Choroid plexus epithelial cell (primary cell): ENCODE data around the gene GTPBP1.

Experiments
- DNase-seq: peaks from one replicate; pipeline ENCODE4 v3.0.0-alpha.2; 2010; ENCODE audit warnings: low read depth
- H3K4me3 ChIP-seq: 2 replicates; pipeline ENCODE4 v1.5.1; 2011; ENCODE audit warnings: low read depth, mild to moderate bottlenecking, control low read depth, low read length, moderate library complexity
- CTCF ChIP-seq: conservative IDR thresholded peaks from 2 replicates; pipeline ENCODE4 v1.5.1; 2011; ENCODE audit warnings: low read depth, mild to moderate bottlenecking, control low read depth, inconsistent platforms, low read length, moderate library complexity

Gene GTPBP1

GRCh38 chr22:38709306-38709705 is 3.6 kb downstream of the GTPBP1 start:
- H3K4me3 ChIP-seq = no peak overlapping the region
- no peak for DNase-seq
- TF ChIP-seq CTCF = no peak

DNA sequence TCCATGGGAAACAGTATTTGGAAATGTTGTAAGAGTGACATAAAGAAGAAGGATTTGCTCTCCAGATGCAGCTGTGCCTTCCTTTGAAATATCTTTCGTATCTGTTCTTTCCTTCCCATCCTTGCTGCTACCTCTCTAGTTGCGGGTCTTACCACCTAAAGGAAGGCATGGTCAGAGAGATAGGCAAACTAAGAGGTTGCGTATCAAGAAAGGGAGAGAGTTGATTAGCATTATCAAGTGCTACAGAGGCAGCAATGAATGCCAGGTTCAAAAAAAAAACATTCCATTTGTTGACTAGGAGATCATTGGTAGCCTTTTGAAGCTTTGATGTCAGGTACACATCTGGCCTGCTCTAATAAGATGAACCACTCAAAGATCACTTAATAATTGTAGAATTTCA is 4.6 kb downstream of the GTPBP1 start:
- no peak for DNase-seq
- no peak for TF ChIP-seq CTCF
- no peak overlapping the region for H3K4me3 ChIP-seq

- H3K4me3 ChIP-seq = no peak overlapping the region
- TF ChIP-seq CTCF = no peak
- no peak for DNase-seq
These were observed 5.1 kb downstream of the GTPBP1 start for GRCh38 chr22:38710866-38711265.

GRCh38 chr22:38712486-38713207 is 6.9 kb downstream of the GTPBP1 start:
- TF ChIP-seq CTCF = no peak
- H3K4me3 ChIP-seq = no peak overlapping the region
- no peak for DNase-seq

DNA sequence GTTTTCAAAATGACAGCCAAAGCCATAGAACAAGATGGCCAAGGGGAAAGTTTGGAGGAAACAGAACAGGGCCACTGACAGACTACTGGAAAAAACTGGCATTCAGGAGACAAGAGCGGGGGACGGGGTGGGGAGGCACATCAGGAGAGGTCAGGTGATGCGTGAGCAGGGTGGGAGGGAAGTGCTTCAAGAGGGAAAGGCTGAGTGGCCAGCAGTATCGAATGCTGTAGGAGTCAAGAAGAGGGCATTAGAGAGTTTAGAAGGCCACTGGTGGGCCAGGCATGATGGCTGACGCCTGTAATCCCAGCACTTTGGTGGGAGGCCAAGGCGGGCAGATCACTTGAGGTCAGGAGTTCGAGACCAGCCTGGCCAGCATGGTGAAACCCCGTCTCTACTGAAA is 8.2 kb downstream of the GTPBP1 start:
- no peak for TF ChIP-seq CTCF
- H3K4me3 ChIP-seq = no peak overlapping the region
- no peak for DNase-seq

- no peak for TF ChIP-seq CTCF
- no peak for DNase-seq
- no peak overlapping the region for H3K4me3 ChIP-seq
These were observed 9.5 kb downstream of the GTPBP1 start for GRCh38 chr22:38715176-38715764.

DNA sequence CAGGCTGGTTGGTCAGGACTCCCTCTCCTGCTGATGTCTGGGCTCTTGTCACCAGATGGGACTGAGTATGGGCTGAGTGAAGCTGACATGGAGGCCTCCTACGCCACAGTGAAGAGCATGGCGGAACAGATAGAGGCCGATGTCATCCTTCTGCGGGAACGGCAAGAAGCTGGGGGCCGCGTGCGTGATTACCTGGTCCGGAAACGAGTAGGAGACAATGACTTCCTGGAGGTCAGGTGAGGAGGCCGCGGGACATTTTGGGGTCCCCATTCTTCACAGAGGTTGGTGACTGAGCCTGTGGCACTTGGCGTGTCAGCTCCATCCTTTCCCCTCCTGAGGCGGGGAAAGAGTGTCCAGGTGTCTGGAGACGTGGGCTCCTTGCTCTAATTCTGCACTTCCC is 10.1 kb downstream of the GTPBP1 start:
- DNase-seq = no peak
- TF ChIP-seq CTCF = no peak
- no peak overlapping the region for H3K4me3 ChIP-seq
